ENCODE measurements around the gene GZMM.
A peak's percentile ranks its signal among the peaks of the same experiment; 100 is the strongest.

Gene GZMM

GRCh38 chr19:504616-505015, 39.2 kb upstream of the GZMM start:
- H3K9me3 ChIP-seq (ENCODE audit: control insufficient read depth, low read length): no peaks in the 10 kb centered on the region
- no peak overlapping the region for H3K9ac ChIP-seq (ENCODE audit: low read length)
- peaks cover under 1% of the 10 kb centered on the region for H3K27me3 ChIP-seq (ENCODE audit: control insufficient read depth, insufficient read depth, low read length)
- H3K36me3 ChIP-seq (ENCODE audit: control insufficient read depth, insufficient read depth, low read length): no peaks in the 10 kb centered on the region
- H3K4me1 ChIP-seq (ENCODE audit: control insufficient read depth, insufficient read depth, low read length): peaks cover 17% of the 10 kb centered on the region
- no peak overlapping the region for H3K4me3 ChIP-seq (ENCODE audit: low read length)

DNA sequence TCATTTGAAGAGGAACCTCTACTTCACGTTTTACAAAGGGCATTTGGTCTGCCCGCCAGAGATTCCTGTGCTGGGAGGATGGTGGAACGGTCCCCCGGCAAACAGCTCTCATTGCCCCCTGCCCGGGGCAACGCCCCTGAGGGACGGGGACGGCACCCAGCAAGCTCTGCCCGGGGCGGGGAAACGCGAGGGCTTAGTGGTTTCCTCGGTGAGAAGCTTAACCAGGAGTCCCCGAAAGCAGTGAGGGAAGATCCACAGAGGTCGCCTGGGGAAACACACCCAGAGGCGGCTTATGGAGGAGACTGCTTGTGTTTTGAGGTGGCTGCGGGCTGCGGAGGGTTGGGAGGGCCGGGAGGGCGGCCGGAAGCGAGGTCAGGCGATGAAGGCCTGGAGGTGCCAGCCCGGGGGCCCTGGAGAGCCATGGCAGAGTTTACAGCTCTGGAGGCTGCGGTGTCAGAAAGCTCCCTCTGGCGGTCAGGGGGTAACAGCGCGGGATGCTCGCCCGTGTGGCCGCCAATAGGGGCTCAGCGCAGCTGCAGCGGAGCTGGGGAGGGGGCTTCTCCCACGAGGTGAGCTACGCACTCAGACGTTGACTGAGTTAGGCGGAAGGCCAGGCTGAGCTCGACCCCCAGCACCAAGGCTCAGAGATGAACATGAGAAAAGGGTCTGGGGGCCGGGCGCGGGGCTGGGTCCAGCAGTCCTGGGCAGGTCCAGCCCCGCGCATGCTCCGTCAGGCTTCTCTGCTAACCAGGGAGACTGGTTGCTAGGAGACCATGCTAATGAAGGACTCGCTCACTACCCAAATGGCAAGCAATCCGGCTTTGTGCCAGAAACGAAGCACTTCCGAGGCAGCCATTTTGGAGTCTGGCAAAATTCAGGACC, 37.2 kb upstream of the GZMM start:
- Histone ChIP-seq H3K4me1 (ENCODE audit: control insufficient read depth, insufficient read depth, low read length) (peaks cover 25% of the 10 kb centered on the region), H3K9ac (ENCODE audit: low read length) (peak overlapping the region; percentile 77), H3K4me3 (ENCODE audit: low read length) (peak overlapping the region; percentile 60), H3K9me3 (ENCODE audit: control insufficient read depth, low read length) (no peaks in the 10 kb centered on the region), H3K27me3 (ENCODE audit: control insufficient read depth, insufficient read depth, low read length) (no peaks in the 10 kb centered on the region), H3K36me3 (ENCODE audit: control insufficient read depth, insufficient read depth, low read length) (no peaks in the 10 kb centered on the region)

DNA sequence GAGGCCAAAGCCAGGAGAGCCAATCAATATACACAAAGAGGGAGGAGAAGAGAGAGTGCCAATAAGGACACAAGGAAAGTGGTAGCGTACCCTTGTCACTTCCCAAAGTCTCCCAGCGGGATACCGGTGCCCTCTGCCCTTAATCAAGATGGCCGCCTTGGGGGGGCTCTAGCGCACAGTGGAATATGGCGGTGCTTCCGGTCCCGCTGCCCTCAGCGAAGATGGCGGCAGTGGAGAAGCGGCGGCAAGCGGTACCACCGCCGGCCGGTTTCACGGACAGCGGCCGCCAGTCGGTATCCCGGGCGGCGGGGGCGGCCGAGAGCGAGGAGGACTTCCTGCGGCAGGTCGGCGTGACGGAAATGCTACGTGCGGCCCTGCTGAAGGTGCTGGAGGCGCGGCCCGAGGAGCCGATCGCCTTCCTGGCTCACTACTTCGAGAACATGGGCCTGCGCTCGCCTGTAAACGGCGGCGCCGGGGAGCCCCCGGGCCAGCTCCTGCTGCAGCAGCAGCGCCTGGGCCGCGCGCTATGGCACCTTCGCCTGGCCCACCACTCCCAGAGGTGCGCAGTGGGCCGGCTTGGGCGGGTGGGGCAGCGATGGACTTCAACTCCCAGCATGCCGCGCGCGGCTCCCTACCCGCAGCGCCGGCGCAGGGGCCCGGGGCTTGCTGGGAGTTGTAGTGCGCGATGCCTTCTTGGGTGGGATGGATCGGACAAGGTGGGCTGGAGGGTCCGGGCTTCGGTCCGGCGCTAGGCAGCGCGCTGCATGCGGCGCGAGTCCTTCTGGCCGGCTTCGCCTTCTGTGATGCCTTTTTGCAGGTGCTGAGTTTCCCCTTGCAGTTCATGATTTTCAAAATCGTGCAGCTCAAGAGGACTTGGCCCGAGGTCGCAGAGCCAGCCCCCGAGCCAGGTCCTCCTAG, 36.3 kb upstream of the GZMM start, which contains the start of gene TPGS1:
Gene TPGS1 (plus strand): TSS at position 212 of the 918 bp plus-strand sequence. CDS start 10 bp downstream, at position 222.
- Histone ChIP-seq H3K9ac (ENCODE audit: low read length) (peak within 1 kb of the TSS; percentile 77), H3K27me3 (ENCODE audit: control insufficient read depth, insufficient read depth, low read length) (no peaks in the 10 kb centered on the region), H3K36me3 (ENCODE audit: control insufficient read depth, insufficient read depth, low read length) (no peaks in the 10 kb centered on the region), H3K4me1 (ENCODE audit: control insufficient read depth, insufficient read depth, low read length) (peaks cover 25% of the 10 kb centered on the region), H3K4me3 (ENCODE audit: low read length) (peak within 1 kb of the TSS; percentile 60), H3K9me3 (ENCODE audit: control insufficient read depth, low read length) (no peaks in the 10 kb centered on the region)

DNA sequence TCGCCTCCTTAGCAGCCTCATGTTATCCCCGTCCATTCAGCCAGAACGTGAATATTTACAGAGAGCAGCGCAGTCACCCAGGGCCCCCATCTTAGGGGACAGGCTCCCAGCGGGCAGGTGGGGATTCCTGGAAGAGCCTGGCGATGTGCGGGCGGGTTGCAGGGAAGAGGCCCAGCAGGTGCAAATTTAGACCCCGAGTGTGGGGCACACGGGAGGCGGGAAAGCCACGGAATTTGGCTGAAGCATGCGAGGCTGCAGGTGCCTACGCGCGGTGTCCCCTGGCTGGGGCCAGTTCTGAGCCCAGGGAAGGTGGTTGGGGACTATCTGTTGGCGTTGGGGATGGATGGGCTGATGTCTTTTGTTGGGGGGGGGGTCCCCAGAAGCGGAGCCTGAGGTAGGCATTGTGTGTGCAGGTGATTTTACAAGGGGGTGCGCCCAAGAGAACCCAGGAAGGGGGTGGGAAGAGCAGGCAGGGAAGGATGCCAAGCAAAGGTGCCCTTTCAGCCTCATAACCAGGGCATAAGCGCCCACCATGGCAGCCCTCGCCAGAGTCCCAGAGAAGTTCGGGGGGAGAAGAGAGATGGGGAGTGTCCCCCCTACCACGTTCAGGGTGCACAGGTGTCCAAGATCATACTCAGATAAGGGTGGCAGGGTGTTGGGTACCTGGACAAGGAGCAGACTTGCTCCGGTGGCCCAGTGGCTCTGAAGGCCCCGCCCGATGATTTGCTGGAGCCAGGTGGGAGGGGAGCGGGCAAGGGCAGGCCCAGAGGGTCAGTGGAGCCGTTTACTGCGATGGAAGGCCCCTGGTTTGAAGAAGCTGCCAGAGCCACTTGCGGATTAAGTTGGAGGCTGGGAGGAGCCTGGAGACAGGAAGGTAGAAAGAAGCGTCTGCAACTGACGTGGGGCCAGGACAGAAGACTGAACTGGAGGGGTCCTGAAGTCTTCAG, 35.4 kb upstream of the GZMM start:
- Histone ChIP-seq H3K4me3 (ENCODE audit: low read length) (peak overlapping the region; percentile 60), H3K4me1 (ENCODE audit: control insufficient read depth, insufficient read depth, low read length) (peaks cover 25% of the 10 kb centered on the region), H3K9ac (ENCODE audit: low read length) (peak overlapping the region; percentile 77), H3K27me3 (ENCODE audit: control insufficient read depth, insufficient read depth, low read length) (peaks cover 4% of the 10 kb centered on the region), H3K9me3 (ENCODE audit: control insufficient read depth, low read length) (no peaks in the 10 kb centered on the region), H3K36me3 (ENCODE audit: control insufficient read depth, insufficient read depth, low read length) (no peaks in the 10 kb centered on the region)

- Histone ChIP-seq H3K9ac (ENCODE audit: low read length) (no peak overlapping the region), H3K4me3 (ENCODE audit: low read length) (no peak overlapping the region)
Observed at GRCh38 chr19:510606-511100, 33.2 kb upstream of the GZMM start.

GRCh38 chr19:511101-511851, 32.6 kb upstream of the GZMM start:
- no peak overlapping the region for H3K4me3 ChIP-seq (ENCODE audit: low read length)

More at GRCh38 chr19:510606-511100, 33.2 kb upstream of the GZMM start:
- H3K9me3 ChIP-seq (ENCODE audit: control insufficient read depth, low read length): no peaks in the 10 kb centered on the region
- H3K4me1 ChIP-seq (ENCODE audit: control insufficient read depth, insufficient read depth, low read length): peaks cover 25% of the 10 kb centered on the region
- H3K27me3 ChIP-seq (ENCODE audit: control insufficient read depth, insufficient read depth, low read length): peaks cover 6% of the 10 kb centered on the region
- peaks cover 4% of the 10 kb centered on the region for H3K36me3 ChIP-seq (ENCODE audit: control insufficient read depth, insufficient read depth, low read length)

GRCh38 chr19:512547-513365, 31.1 kb upstream of the GZMM start:
- H3K4me3 ChIP-seq (ENCODE audit: low read length): no peak overlapping the region
- H3K9ac ChIP-seq (ENCODE audit: low read length): no peak overlapping the region
- peaks cover 4% of the 10 kb centered on the region for H3K36me3 ChIP-seq (ENCODE audit: control insufficient read depth, insufficient read depth, low read length)
- peaks cover 19% of the 10 kb centered on the region for H3K4me1 ChIP-seq (ENCODE audit: control insufficient read depth, insufficient read depth, low read length)
- H3K27me3 ChIP-seq (ENCODE audit: control insufficient read depth, insufficient read depth, low read length): peaks cover 6% of the 10 kb centered on the region
- no peaks in the 10 kb centered on the region for H3K9me3 ChIP-seq (ENCODE audit: control insufficient read depth, low read length)

More at GRCh38 chr19:511101-511851, 32.6 kb upstream of the GZMM start:
- Histone ChIP-seq H3K27me3 (ENCODE audit: control insufficient read depth, insufficient read depth, low read length) (peaks cover 6% of the 10 kb centered on the region), H3K9me3 (ENCODE audit: control insufficient read depth, low read length) (no peaks in the 10 kb centered on the region), H3K9ac (ENCODE audit: low read length) (no peak overlapping the region), H3K4me1 (ENCODE audit: control insufficient read depth, insufficient read depth, low read length) (peaks cover 24% of the 10 kb centered on the region), H3K36me3 (ENCODE audit: control insufficient read depth, insufficient read depth, low read length) (peaks cover 4% of the 10 kb centered on the region)

DNA sequence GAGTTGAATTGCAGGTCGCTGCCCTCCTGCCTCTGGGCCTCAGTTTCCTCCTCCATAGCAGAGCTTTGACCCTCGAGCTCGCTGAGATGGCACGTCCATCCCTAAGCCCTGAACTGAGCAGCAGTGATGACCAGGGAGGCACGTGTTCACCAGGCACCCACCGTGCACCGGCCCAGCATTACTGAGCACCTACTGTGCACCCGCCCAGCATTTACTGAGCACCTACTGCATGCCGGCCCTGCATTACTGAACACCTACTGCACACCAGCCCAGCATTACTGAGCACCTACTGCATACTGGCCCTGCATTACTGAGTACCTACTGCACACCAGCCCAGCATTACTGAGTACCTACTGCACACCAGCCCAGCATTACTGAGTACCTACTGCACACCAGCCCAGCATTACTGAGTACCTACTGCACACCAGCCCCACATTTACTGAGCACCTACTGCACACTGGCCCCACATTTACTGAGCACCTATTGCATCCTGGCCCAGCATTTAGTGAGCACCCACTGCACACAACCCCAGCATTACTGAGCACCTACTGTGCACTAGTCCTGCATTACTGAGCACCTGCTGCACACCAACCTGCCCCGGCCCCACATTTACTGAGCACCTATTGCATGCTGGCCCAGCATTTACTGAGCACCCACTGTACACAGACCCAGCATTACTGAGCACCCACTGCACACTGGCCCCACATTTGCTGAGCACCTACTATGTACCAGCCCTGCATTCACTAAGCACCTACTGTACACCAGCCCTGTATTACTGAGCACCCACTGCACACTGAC, 30.3 kb upstream of the GZMM start:
- H3K27me3 ChIP-seq (ENCODE audit: control insufficient read depth, insufficient read depth, low read length): peaks cover 6% of the 10 kb centered on the region
- peaks cover 4% of the 10 kb centered on the region for H3K36me3 ChIP-seq (ENCODE audit: control insufficient read depth, insufficient read depth, low read length)
- H3K4me3 ChIP-seq (ENCODE audit: low read length): no peak overlapping the region
- peaks cover 11% of the 10 kb centered on the region for H3K4me1 ChIP-seq (ENCODE audit: control insufficient read depth, insufficient read depth, low read length)
- no peak overlapping the region for H3K9ac ChIP-seq (ENCODE audit: low read length)
- H3K9me3 ChIP-seq (ENCODE audit: control insufficient read depth, low read length): no peaks in the 10 kb centered on the region

GRCh38 chr19:514166-514663, 29.6 kb upstream of the GZMM start:
- H3K9ac ChIP-seq (ENCODE audit: low read length): no peak overlapping the region
- no peaks in the 10 kb centered on the region for H3K9me3 ChIP-seq (ENCODE audit: control insufficient read depth, low read length)
- peaks cover 8% of the 10 kb centered on the region for H3K4me1 ChIP-seq (ENCODE audit: control insufficient read depth, insufficient read depth, low read length)
- H3K36me3 ChIP-seq (ENCODE audit: control insufficient read depth, insufficient read depth, low read length): peaks cover 4% of the 10 kb centered on the region
- H3K27me3 ChIP-seq (ENCODE audit: control insufficient read depth, insufficient read depth, low read length): peaks cover 6% of the 10 kb centered on the region
- no peak overlapping the region for H3K4me3 ChIP-seq (ENCODE audit: low read length)

Data from mucosa of stomach (tissue), 1 donor.